SIG-M5 (cell line): ENCODE data around the gene ALLC.

ENCODE experiments used
- DNase-seq: peaks from one replicate; lab custom pipeline; 2025; lab: John Stamatoyannopoulos, UW

The ALLC gene

GRCh38 chr2:3751251-3751650, 93.3 kb downstream of the ALLC start:
- DNase-seq = no peak

- no peak for DNase-seq
Observed at GRCh38 chr2:3751806-3752205, 93.8 kb downstream of the ALLC start.
